ENCODE data around the gene DNASE1. TPM values are rescaled to one million over a fixed set of nuclear protein-coding genes. Genes with fewer than 3 reads are reported as not detected.
A peak's percentile ranks its signal among the peaks of the same experiment; 100 is the strongest.

Gene DNASE1
- total RNA-seq, 1 donor from 2014 or later = 22.8 TPM

DNA sequence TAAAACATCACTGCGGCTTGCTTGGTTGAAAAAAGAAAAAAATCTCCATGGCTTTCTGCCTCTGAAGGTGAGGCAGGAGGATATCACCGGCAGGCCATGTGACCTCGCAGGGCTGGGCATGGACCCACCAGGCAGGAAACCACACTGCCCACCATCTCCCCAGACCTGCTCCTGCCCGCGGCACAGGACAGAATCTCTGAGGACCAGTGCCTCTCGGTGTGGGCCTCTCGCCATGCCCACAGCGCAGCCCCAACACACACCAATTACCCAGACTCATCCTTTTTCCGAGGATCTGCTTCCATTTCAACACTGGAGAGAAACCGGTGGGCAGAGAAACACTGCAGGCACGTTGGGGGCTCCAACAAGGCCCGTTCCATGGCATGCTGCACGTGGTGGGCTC is 16.2 kb downstream of the DNASE1 start:
- H3K9me3 ChIP-seq (ENCODE audit: low read depth) = no peaks in the 10 kb centered on the region
- no peak overlapping the region for H3K27ac ChIP-seq
- DNase-seq (ENCODE audit: low spot score) = no peak
- H3K27ac Mint-ChIP-seq = peak overlapping the region; percentile 50
- no peaks in the 10 kb centered on the region for H3F3A ChIP-seq (ENCODE audit: low read depth)
- no peak overlapping the region for H3K4me2 ChIP-seq
- H2AFZ ChIP-seq (replicated peaks) = no peak overlapping the region
- no peaks in the 10 kb centered on the region for H3K4me1 ChIP-seq
- peaks cover 7% of the 10 kb centered on the region for H3K4me1 Mint-ChIP-seq
- no peaks in the 10 kb centered on the region for H3K9me3 Mint-ChIP-seq
- peaks cover 27% of the 10 kb centered on the region for H3K36me3 Mint-ChIP-seq
- no peaks in the 10 kb centered on the region for H3K36me3 ChIP-seq
- no peak overlapping the region for H3K9ac ChIP-seq
- no peaks in the 10 kb centered on the region for H3K27me3 ChIP-seq
- H3K4me3 Mint-ChIP-seq = no peak overlapping the region
- H3K4me3 ChIP-seq = no peak overlapping the region
- TF ChIP-seq, protein P1, sequence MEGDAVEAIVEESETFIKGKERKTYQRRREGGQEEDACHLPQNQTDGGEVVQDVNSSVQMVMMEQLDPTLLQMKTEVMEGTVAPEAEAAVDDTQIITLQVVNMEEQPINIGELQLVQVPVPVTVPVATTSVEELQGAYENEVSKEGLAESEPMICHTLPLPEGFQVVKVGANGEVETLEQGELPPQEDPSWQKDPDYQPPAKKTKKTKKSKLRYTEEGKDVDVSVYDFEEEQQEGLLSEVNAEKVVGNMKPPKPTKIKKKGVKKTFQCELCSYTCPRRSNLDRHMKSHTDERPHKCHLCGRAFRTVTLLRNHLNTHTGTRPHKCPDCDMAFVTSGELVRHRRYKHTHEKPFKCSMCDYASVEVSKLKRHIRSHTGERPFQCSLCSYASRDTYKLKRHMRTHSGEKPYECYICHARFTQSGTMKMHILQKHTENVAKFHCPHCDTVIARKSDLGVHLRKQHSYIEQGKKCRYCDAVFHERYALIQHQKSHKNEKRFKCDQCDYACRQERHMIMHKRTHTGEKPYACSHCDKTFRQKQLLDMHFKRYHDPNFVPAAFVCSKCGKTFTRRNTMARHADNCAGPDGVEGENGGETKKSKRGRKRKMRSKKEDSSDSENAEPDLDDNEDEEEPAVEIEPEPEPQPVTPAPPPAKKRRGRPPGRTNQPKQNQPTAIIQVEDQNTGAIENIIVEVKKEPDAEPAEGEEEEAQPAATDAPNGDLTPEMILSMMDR (IDR thresholded peaks at IDR 0.05) = no peak
- no peak for TF ChIP-seq EZH2phosphoT487 (IDR thresholded peaks at IDR 0.05)
- no peak for TF ChIP-seq EZH2 (IDR thresholded peaks at IDR 0.05)
- peaks cover 5% of the 10 kb centered on the region for H3K27me3 Mint-ChIP-seq (ENCODE audit: insufficient read depth, low read depth)
- no peaks in the 10 kb centered on the region for H4K20me1 ChIP-seq (ENCODE audit: low read depth)
- H3K79me2 ChIP-seq (ENCODE audit: low read depth) = no peaks in the 10 kb centered on the region

DNA sequence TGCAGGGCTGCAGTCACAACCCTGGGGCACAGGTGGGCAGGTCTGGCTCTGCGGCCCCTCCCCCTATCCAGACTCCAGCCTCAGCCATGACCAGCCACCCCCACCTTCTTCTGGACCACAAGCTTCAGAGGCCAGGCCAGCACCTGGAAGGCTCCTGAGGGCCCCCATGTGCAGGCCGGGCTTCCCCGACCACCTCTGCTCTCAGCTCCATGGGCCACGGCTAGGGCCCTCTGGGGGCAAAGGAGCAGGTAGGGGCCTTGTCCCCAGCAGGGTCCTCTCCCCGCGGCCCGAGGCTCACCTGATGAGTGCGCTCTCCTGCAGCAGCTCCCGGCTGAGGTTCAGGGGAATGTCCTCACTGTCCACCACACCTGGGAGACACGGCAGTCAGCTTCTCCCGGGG is 16.9 kb downstream of the DNASE1 start:
- Histone ChIP-seq H3K36me3 (no peaks in the 10 kb centered on the region), H4K20me1 (ENCODE audit: low read depth) (no peaks in the 10 kb centered on the region), H3K9ac (no peak overlapping the region), H3K9me3 (ENCODE audit: low read depth) (no peaks in the 10 kb centered on the region), H3K4me3 (no peak overlapping the region), H3K79me2 (ENCODE audit: low read depth) (no peaks in the 10 kb centered on the region), H3K27ac (no peak overlapping the region), H3K27me3 (no peaks in the 10 kb centered on the region), H3K4me1 (no peaks in the 10 kb centered on the region), H3F3A (ENCODE audit: low read depth) (no peaks in the 10 kb centered on the region), H2AFZ (replicated peaks) (no peak overlapping the region), H3K4me2 (no peak overlapping the region)
- H3K27ac Mint-ChIP-seq = no peak overlapping the region
- DNase-seq (ENCODE audit: low spot score) = no peak
- TF ChIP-seq EZH2 (IDR thresholded peaks at IDR 0.05) = no peak
- TF ChIP-seq, protein P1 (IDR thresholded peaks at IDR 0.05) = no peak
- no peak for TF ChIP-seq EZH2phosphoT487 (IDR thresholded peaks at IDR 0.05)
- peaks cover 5% of the 10 kb centered on the region for H3K27me3 Mint-ChIP-seq (ENCODE audit: insufficient read depth, low read depth)
- H3K9me3 Mint-ChIP-seq = no peaks in the 10 kb centered on the region
- peaks cover 10% of the 10 kb centered on the region for H3K4me1 Mint-ChIP-seq
- H3K4me3 Mint-ChIP-seq = no peak overlapping the region
- peaks cover 25% of the 10 kb centered on the region for H3K36me3 Mint-ChIP-seq

DNA sequence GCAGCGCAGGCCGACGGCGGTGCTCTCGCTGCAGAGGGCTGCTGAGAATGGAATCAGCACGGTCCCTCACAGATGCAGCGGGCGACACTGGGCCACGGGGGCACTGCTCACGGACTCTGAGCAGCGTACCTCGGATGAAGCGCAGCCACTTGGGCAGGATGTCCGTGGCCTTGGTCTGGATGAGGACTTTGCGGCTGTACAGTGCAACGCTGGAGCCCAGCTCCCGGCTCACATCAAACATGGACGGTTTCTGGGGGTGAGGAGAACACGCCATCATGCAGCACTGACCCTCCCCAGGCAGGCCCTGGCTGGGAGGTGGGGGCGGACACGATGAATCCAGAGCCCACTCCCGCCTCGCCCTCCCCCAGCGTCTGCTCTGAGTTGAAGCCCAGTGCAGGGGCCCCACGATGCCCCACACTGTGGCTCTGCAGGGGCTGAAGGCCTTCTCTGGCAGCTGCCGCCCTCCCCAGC is 18.1 kb downstream of the DNASE1 start:
- no peaks in the 10 kb centered on the region for H4K20me1 ChIP-seq (ENCODE audit: low read depth)
- no peak overlapping the region for H3K27ac Mint-ChIP-seq
- no peak for DNase-seq (ENCODE audit: low spot score)
- H3K4me3 Mint-ChIP-seq = no peak overlapping the region
- H3K27me3 Mint-ChIP-seq (ENCODE audit: insufficient read depth, low read depth) = peaks cover 4% of the 10 kb centered on the region
- H3K9me3 Mint-ChIP-seq = no peaks in the 10 kb centered on the region
- H3K27ac ChIP-seq = no peak overlapping the region
- H3K4me1 Mint-ChIP-seq = peaks cover 10% of the 10 kb centered on the region
- no peaks in the 10 kb centered on the region for H3K79me2 ChIP-seq (ENCODE audit: low read depth)
- no peaks in the 10 kb centered on the region for H3K36me3 ChIP-seq
- H3K27me3 ChIP-seq = no peaks in the 10 kb centered on the region
- peaks cover 28% of the 10 kb centered on the region for H3K36me3 Mint-ChIP-seq
- TF ChIP-seq EZH2 (IDR thresholded peaks at IDR 0.05) (no peak), EZH2phosphoT487 (IDR thresholded peaks at IDR 0.05) (no peak)
- TF ChIP-seq, protein P1 (IDR thresholded peaks at IDR 0.05) = no peak
- H3K9ac ChIP-seq = no peak overlapping the region
- H3K4me1 ChIP-seq = no peaks in the 10 kb centered on the region
- H3K9me3 ChIP-seq (ENCODE audit: low read depth) = no peaks in the 10 kb centered on the region
- no peak overlapping the region for H2AFZ ChIP-seq (replicated peaks)
- H3K4me2 ChIP-seq = no peak overlapping the region
- no peaks in the 10 kb centered on the region for H3F3A ChIP-seq (ENCODE audit: low read depth)
- no peak overlapping the region for H3K4me3 ChIP-seq

Data from neural progenitor cell (in vitro differentiated cells).